Activated naive CD8-positive, alpha-beta T cell (primary cell): ENCODE results near the gene H2AZ2.
A peak's percentile ranks its signal among the peaks of the same experiment; 100 is the strongest.
"Not testable (repeated sequence)": the region's sequence is repeated elsewhere in the genome, so short reads cannot be mapped to it uniquely, and the experiment has no call there.

ENCODE experiments used
- H3K27ac Mint-ChIP-seq: one replicate; pipeline ENCODE4 v1.8.0; 2021; ENCODE audit warnings: mixed read lengths
- H3K27me3 Mint-ChIP-seq: one replicate; pipeline ENCODE4 v1.8.0; 2021; ENCODE audit warnings: mixed read lengths
- H3K36me3 Mint-ChIP-seq: one replicate; pipeline ENCODE4 v1.8.0; 2021; ENCODE audit warnings: mixed read lengths
- H3K4me1 Mint-ChIP-seq: one replicate; pipeline ENCODE4 v1.8.0; 2021; ENCODE audit warnings: low read depth, mixed read lengths
- H3K4me3 Mint-ChIP-seq: one replicate; pipeline ENCODE4 v1.8.0; 2021; ENCODE audit warnings: mild to moderate bottlenecking, mixed read lengths
- H3K9me3 Mint-ChIP-seq: one replicate; pipeline ENCODE4 v1.8.0; 2021; ENCODE audit warnings: low read depth, mixed read lengths

The H2AZ2 gene

DNA sequence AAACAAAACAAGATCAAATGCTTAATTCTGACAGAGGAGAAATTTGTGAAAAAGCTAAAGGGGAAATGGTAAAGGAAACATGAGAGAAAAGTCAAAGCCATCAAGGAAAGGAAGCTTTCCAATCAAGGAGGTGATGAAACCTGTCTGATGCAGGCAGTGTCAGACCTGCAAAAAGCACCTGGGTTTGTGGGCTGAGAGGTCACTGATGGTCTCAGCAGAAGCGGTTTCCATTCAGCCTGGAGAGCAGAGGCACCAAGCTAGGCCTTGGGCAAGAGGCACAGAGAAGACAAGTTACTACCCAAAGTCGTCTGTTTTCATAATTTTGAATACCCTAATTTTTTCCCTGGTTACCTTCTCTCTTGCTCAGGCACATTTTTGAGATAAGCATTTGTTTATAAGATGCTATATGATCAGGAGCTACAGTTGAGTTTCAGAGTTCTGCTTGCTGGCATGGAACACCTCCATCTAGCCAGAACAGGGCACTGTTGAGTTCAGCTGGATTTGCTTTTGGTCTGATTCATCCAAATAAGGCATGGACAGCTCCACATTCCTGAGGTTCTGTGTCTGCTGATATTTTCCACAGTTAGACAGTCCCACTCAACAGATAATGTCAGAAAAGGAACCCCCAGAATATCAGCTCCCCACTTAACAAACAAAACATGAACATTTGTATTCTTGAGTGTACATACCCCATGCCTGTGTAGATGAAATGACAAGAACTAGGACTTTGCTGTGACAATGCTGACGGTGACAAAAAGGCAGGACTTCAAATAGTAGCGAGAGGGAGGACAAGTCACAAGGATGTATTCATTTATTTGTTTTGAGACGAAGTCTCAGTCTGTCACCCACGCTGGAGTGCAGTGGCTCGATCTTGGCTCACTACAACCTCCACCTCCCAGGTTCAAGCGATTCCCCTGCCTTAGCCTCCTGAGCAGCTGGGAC, 56.3 kb downstream of the H2AZ2 start:
- no peaks in the 10 kb centered on the region for H3K9me3 Mint-ChIP-seq
- H3K36me3 Mint-ChIP-seq, result no peaks in the 10 kb centered on the region
- peak overlapping the region; percentile 78 for H3K27ac Mint-ChIP-seq
- H3K4me3 Mint-ChIP-seq, result no peak overlapping the region
- no peaks in the 10 kb centered on the region for H3K27me3 Mint-ChIP-seq
- peaks cover 6% of the 10 kb centered on the region for H3K4me1 Mint-ChIP-seq

- H3K4me1 Mint-ChIP-seq, result peaks cover 4% of the 10 kb centered on the region
- H3K36me3 Mint-ChIP-seq, result no peaks in the 10 kb centered on the region
- no peak overlapping the region for H3K4me3 Mint-ChIP-seq
- no peaks in the 10 kb centered on the region for H3K9me3 Mint-ChIP-seq
- no peaks in the 10 kb centered on the region for H3K27me3 Mint-ChIP-seq
- no peak overlapping the region for H3K27ac Mint-ChIP-seq
These were observed 57.9 kb downstream of the H2AZ2 start for GRCh38 chr7:44789990-44790389.

DNA sequence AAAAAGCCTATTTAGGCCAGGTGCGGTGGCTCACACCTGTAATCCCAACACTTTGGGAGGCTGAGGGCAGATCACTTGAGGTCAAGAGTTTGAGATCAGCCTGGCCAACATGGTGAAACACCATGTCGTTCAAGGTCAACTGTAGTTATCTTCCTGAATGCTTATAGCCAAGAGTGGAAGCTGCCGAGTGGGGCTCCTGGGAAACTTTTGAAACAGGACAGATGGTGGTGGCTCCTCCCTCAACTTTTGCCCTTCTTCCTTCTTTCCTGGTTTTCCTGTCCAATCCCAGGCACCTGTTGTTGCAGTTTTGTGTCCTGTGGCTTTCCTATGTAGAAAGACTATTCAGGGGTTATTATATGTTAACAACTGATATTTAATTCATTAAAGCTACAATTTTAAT, 60.1 kb downstream of the H2AZ2 start:
- Mint-ChIP-seq H3K36me3 (peaks cover 4% of the 10 kb centered on the region), H3K27ac (no peak overlapping the region), H3K27me3 (no peaks in the 10 kb centered on the region), H3K4me3 (no peak overlapping the region), H3K9me3 (peaks cover 5% of the 10 kb centered on the region), H3K4me1 (peaks cover 4% of the 10 kb centered on the region)

- H3K9me3 Mint-ChIP-seq, result peaks cover 5% of the 10 kb centered on the region
- no peak overlapping the region for H3K4me3 Mint-ChIP-seq
- peaks cover 4% of the 10 kb centered on the region for H3K4me1 Mint-ChIP-seq
- H3K27me3 Mint-ChIP-seq, result no peaks in the 10 kb centered on the region
- H3K27ac Mint-ChIP-seq, result no peak overlapping the region
- peaks cover 4% of the 10 kb centered on the region for H3K36me3 Mint-ChIP-seq
These were observed 60.8 kb downstream of the H2AZ2 start for GRCh38 chr7:44787041-44787440.

DNA sequence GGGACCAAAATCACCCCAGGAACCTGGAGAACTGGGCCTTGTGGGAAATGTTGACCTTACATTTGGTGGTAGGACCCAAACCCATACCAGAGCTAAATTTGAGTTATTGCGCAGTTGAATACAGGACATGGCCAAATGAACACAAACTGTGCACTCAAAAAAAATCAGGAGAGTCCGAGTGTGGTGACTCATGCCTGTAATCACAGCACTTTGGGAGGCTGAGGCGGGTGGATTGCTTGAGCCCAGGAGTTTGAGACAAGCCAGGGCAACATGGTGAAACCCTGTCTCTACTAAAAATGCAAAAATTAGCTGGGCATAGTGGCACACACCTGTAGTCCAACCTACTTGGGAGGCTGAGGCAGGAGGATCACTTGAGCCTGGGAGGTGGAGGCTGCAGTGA, 62.7 kb downstream of the H2AZ2 start:
- H3K9me3 Mint-ChIP-seq, H3K4me3 Mint-ChIP-seq, H3K27me3 Mint-ChIP-seq, H3K27ac Mint-ChIP-seq, H3K4me1 Mint-ChIP-seq, H3K36me3 Mint-ChIP-seq: not testable (repeated sequence)

DNA sequence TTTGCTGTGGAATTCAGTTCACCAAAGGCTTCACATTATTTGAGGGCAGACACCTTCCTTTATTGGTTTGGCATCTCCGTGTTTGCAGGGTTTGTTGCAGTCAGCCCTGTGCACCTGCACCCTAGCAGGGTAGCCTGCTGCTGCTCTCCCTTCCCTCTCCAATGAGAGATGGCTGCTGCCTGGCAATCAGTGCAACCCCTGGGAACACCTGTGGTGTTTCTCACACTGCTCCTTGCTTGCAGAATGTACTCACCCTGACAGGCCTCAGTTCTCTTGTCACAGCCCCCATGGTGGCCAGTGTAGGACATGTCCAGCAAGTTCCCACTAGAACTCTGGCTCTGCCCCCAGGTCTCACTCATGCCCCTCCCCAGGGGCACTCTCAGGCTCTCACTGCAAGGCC, 63.5 kb downstream of the H2AZ2 start:
- Mint-ChIP-seq H3K27me3 (no peaks in the 10 kb centered on the region), H3K27ac (no peak overlapping the region), H3K9me3 (peaks cover 5% of the 10 kb centered on the region), H3K4me3 (no peak overlapping the region), H3K36me3 (peaks cover 4% of the 10 kb centered on the region), H3K4me1 (no peaks in the 10 kb centered on the region)

- peaks cover 4% of the 10 kb centered on the region for H3K36me3 Mint-ChIP-seq
- no peaks in the 10 kb centered on the region for H3K4me1 Mint-ChIP-seq
- no peak overlapping the region for H3K4me3 Mint-ChIP-seq
- no peaks in the 10 kb centered on the region for H3K27me3 Mint-ChIP-seq
- peaks cover 5% of the 10 kb centered on the region for H3K9me3 Mint-ChIP-seq
- no peak overlapping the region for H3K27ac Mint-ChIP-seq
These were observed 64.5 kb downstream of the H2AZ2 start for GRCh38 chr7:44783407-44783806.

- Mint-ChIP-seq H3K9me3 (peaks cover 5% of the 10 kb centered on the region), H3K4me1 (no peaks in the 10 kb centered on the region), H3K4me3 (no peak overlapping the region), H3K36me3 (peaks cover 4% of the 10 kb centered on the region), H3K27me3 (no peaks in the 10 kb centered on the region), H3K27ac (no peak overlapping the region)
These were observed 65.4 kb downstream of the H2AZ2 start for GRCh38 chr7:44782460-44782859.
